OCI-LY1 (cell line): ENCODE results near the gene KRTAP10-2.

Experiments used
- CTCF ChIP-seq: fragments of 200-600 bp; sonication (generic), shearing (Covaris generic); IDR thresholded peaks from 2 replicates; pipeline ENCODE4 v1.5.1; 2017; ENCODE audit warnings: mild to moderate bottlenecking, antibody characterized with exemption, low read length, moderate library complexity, mixed read lengths
- EZH2 ChIP-seq: fragments of 200-600 bp; sonication (generic), shearing (Covaris generic); IDR thresholded peaks from 2 replicates; pipeline ENCODE4 v1.8.0; 2017; ENCODE audit warnings: borderline replicate concordance, mixed run types, mild to moderate bottlenecking, antibody characterized with exemption, low read length, moderate library complexity, mixed read lengths

GRCh38 chr21:44557491-44558328 lies 6.4 kb upstream of the KRTAP10-2 start:
- TF ChIP-seq EZH2: no peak
- TF ChIP-seq CTCF: no peak
